ENCODE results near the gene GHITM.

- TF ChIP-seq CTCF (IDR thresholded peaks at IDR 0.05) (no peak), POLR2A (IDR thresholded peaks at IDR 0.05) (no peak)
Measured at GRCh38 chr10:84158061-84158460, 18.8 kb downstream of the GHITM start.
